ENCODE results near the gene TPX2. TPM values are rescaled to one million over a fixed set of nuclear protein-coding genes. Genes with fewer than 3 reads are reported as not detected.
A peak's percentile ranks its signal among the peaks of the same experiment; 100 is the strongest.

TPX2 gene
- total and polyA plus RNA-seq, 2 donors from 2014 or later, result 0.47 to 1.4 TPM

GRCh38 chr20:31716351-31716750, 22.7 kb upstream of the TPX2 start:
- no peak for TF ChIP-seq CTCF (IDR thresholded peaks at IDR 0.05; ENCODE audit: borderline replicate concordance, extremely low read depth, insufficient read depth)
- DNase-seq (no peak), FAIRE-seq (no peak)
- Histone ChIP-seq H3K4me1 (ENCODE audit: control insufficient read depth in 2 of 3, insufficient read depth in 2 of 3, low read depth in 1 of 3, low read length in 3 of 3) (peaks cover 4 to 66% (median 61%) of the 10 kb centered on the region in 3 donors), H3K9me3 (ENCODE audit: control insufficient read depth in 2 of 3, insufficient read depth in 1 of 3, low read length in 3 of 3) (no peaks in the 10 kb centered on the region), H3K4me3 (ENCODE audit: low read length in 3 of 3) (peak overlapping the region in 2 of 3 donors; percentile 33 to 50), H3K36me3 (ENCODE audit: control insufficient read depth in 2 of 3, insufficient read depth in 3 of 3, low read length in 3 of 3) (peaks cover 3 to 17% (median 5%) of the 10 kb centered on the region in 3 donors), H3K27ac (ENCODE audit: low read depth in 2 of 2, low read length in 2 of 2) (peak overlapping the region; percentile 81 to 90), H3K9ac (ENCODE audit: low read length in 3 of 3) (peak overlapping the region in 2 of 3 donors; percentile 21 to 51), H3K27me3 (ENCODE audit: control insufficient read depth, insufficient read depth, low read length) (no peaks in the 10 kb centered on the region)
- intact Hi-C loops (cut with DNase I), result no loop called here

GRCh38 chr20:31716818-31717477, 22.1 kb upstream of the TPX2 start:
- intact Hi-C loops (cut with DNase I), result no loop called here
- Histone ChIP-seq H3K27me3 (ENCODE audit: control insufficient read depth, insufficient read depth, low read length) (no peaks in the 10 kb centered on the region), H3K36me3 (ENCODE audit: control insufficient read depth in 2 of 3, insufficient read depth in 3 of 3, low read length in 3 of 3) (peaks cover 3 to 16% (median 5%) of the 10 kb centered on the region in 3 donors), H3K9me3 (ENCODE audit: control insufficient read depth in 2 of 3, insufficient read depth in 1 of 3, low read length in 3 of 3) (no peaks in the 10 kb centered on the region), H3K4me1 (ENCODE audit: control insufficient read depth in 2 of 3, insufficient read depth in 2 of 3, low read depth in 1 of 3, low read length in 3 of 3) (peaks cover 4 to 60% (median 55%) of the 10 kb centered on the region in 3 donors), H3K27ac (ENCODE audit: low read depth in 2 of 2, low read length in 2 of 2) (peak overlapping the region; percentile 81 to 90), H3K9ac (ENCODE audit: low read length in 3 of 3) (peak overlapping the region in 2 of 3 donors; percentile 33 to 51), H3K4me3 (ENCODE audit: low read length in 3 of 3) (peak overlapping the region in 2 of 3 donors; percentile 33 to 50)
- no peak for TF ChIP-seq CTCF (IDR thresholded peaks at IDR 0.05; ENCODE audit: borderline replicate concordance, extremely low read depth, insufficient read depth)
- DNase-seq (no peak), FAIRE-seq (no peak)

GRCh38 chr20:31717478-31718201, 21.4 kb upstream of the TPX2 start:
- H3K9me3 ChIP-seq (ENCODE audit: control insufficient read depth in 2 of 3, insufficient read depth in 1 of 3, low read length in 3 of 3), result no peaks in the 10 kb centered on the region
- H3K27me3 ChIP-seq (ENCODE audit: control insufficient read depth, insufficient read depth, low read length), result no peaks in the 10 kb centered on the region
- peak overlapping the region in 2 of 3 donors; percentile 51 to 77 for H3K9ac ChIP-seq (ENCODE audit: low read length in 3 of 3)
- intact Hi-C loops (cut with DNase I), result no loop called here
- TF ChIP-seq CTCF (IDR thresholded peaks at IDR 0.05; ENCODE audit: borderline replicate concordance, extremely low read depth, insufficient read depth), result no peak
- H3K36me3 ChIP-seq (ENCODE audit: control insufficient read depth in 2 of 3, insufficient read depth in 3 of 3, low read length in 3 of 3), result peaks cover 3 to 16% (median 5%) of the 10 kb centered on the region in 3 donors
- H3K27ac ChIP-seq (ENCODE audit: low read depth in 2 of 2, low read length in 2 of 2), result peak overlapping the region; percentile 47 to 90
- H3K4me3 ChIP-seq (ENCODE audit: low read length in 3 of 3), result peak overlapping the region in 2 of 3 donors; percentile 50 to 67
- FAIRE-seq (no peak), DNase-seq (no peak)
- peaks cover 4 to 53% (median 48%) of the 10 kb centered on the region in 3 donors for H3K4me1 ChIP-seq (ENCODE audit: control insufficient read depth in 2 of 3, insufficient read depth in 2 of 3, low read depth in 1 of 3, low read length in 3 of 3)

Measured in kidney (tissue), 14 donors.